GM21737 (cell line): ENCODE data around the gene IL16.
"Not testable (repeated sequence)": the region's sequence is repeated elsewhere in the genome, so short reads cannot be mapped to it uniquely, and the experiment has no call there.

Experiments used
- ATAC-seq: cut with Tn5 transposase; IDR thresholded peaks from one replicate; pipeline ENCODE4 v1.9.1; 2021; ENCODE audit warnings: mild to moderate bottlenecking, moderate library complexity; ENCODE audit not compliant: unreplicated experiment

IL16 gene

GRCh38 chr15:81199031-81199779 is 2.5 kb downstream of the IL16 start:
- ATAC-seq, result no peak

GRCh38 chr15:81206018-81206417 is 9.3 kb downstream of the IL16 start:
- ATAC-seq, result no peak

GRCh38 chr15:81207987-81208386 is 11.3 kb downstream of the IL16 start:
- ATAC-seq, result not testable (repeated sequence)

GRCh38 chr15:81209635-81210034 is 13.0 kb downstream of the IL16 start:
- no peak for ATAC-seq

DNA sequence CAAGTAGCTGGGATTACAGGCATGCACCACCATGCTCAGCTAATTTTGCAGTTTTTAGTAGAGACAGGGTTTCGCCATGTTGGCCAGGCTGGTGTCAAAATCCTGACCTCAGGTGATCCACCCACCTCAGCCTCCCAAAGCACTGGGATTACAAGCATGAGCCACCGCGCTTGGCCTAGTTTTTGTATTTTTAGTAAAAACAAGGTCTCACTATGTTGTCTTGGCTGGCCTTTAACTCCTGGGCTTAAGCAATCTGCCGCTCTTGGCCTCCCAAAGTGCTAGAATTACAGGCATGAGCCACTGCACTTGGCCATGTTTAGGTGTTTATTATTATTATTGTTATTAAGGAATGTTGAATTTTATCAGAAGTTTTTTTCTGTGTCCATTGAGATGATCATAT is 14.7 kb downstream of the IL16 start:
- ATAC-seq, result no peak

- no peak for ATAC-seq
These were observed 17.3 kb downstream of the IL16 start for GRCh38 chr15:81213982-81214381.

DNA sequence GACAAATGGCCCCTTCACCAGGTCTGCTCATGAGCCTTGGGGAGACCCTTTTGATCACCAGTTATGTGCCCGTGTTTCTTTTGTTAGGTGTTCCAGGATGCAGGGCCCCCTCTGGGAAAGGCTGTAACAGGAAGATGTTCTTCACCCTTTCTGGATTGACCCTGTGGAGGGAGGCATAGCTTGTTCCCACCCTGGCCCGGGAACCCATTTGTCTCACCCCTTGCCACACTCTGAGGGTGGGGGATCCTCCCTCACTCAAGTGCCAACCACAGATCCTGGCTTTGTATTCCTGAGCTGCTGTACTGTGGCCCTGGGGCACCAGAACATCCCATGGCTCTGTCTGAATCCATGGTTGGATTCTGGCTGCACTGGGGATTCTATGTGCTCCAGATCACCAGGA is 18.9 kb downstream of the IL16 start:
- no peak for ATAC-seq

DNA sequence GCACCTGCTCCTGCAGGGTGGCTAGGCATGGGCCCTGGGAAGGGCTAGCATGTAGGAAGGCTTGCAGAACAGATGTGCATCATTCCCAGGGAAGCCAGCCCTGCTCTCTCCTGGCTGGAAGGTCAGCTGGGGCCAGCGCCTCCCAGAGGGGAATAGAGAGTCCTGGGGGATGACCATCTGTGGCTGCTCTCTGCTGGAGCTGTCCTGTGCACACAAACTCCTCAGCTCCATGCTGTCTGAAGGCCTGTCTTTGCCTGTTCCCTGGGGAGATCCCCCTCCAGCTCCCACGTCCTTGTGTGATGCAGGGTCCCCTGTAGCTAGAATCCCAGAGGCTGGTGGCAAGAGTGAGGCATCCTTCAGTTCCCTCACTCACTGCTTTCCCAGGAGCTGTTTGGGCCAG is 19.3 kb downstream of the IL16 start:
- ATAC-seq, result no peak

GRCh38 chr15:81216422-81216821 is 19.7 kb downstream of the IL16 start:
- no peak for ATAC-seq

DNA sequence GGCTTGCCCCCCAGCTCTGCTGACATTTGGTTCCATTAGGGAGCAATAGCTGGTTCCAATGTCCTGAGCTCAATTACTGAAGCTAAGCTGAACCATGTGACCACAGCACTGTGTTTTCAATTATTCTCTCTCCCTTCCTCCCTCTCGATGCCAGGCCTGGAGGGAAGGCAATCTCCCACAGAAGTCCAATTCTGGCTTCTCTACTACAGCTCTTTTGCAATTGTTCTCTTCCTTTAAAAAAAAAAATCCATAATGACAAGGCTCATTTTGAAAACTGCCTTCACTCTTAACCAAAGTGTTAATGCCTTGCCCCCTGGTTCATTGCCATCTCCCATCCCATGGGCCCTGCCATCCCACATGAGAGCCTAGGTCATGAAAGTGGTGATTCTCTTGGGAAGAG is 24.8 kb downstream of the IL16 start:
- no peak for ATAC-seq

DNA sequence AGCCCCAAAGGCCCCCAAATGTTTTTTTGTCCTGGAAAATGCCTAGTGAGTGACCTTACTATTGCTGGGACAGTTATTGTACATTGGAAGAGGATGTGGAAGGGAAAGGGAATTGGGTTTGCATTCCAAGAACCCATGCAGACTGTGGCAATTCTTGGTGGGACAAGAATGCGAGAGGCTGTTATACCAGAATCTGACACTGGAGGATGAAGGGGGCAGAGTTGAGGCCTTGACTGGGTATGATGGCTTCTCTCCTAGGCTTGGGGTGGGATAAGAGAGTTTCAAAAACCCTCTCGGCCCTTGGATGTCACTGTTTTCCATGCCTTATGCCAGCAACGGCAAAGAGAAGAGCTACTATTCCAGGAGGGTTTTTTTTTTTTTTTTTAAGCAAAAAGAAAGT is 25.3 kb downstream of the IL16 start:
- no peak for ATAC-seq

GRCh38 chr15:81223346-81223971 is 26.8 kb downstream of the IL16 start:
- no peak for ATAC-seq

GRCh38 chr15:81224232-81224631 is 27.6 kb downstream of the IL16 start:
- no peak for ATAC-seq

DNA sequence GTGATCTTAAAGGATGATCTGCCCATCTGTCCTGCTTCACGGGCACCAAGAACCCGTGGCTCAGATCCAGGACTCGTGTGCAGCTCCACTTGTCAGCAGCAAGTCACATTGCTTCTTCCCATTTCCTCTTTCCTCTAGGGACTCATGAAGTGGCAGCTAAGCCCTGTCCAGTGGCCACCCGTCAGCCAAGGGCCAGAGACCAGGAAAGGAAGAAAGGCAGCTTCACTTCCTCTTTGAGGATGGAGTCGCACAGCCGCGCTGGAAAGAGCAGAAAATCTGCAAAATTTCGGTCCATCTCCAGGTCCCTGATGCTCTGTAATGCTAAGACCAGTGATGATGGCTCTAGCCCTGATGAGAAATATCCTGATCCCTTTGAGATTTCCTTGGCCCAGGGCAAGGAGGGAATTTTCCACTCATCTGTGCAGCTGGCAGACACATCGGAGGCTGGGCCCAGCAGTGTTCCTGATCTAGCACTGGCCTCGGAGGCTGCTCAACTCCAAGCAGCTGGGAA is 28.5 kb downstream of the IL16 start:
- ATAC-seq, result no peak

GRCh38 chr15:81227716-81228115 is 31.0 kb downstream of the IL16 start:
- no peak for ATAC-seq

- ATAC-seq, result no peak
These were observed 32.9 kb downstream of the IL16 start for GRCh38 chr15:81229586-81229985.

- no peak for ATAC-seq
These were observed 38.8 kb downstream of the IL16 start for GRCh38 chr15:81235276-81236123.

DNA sequence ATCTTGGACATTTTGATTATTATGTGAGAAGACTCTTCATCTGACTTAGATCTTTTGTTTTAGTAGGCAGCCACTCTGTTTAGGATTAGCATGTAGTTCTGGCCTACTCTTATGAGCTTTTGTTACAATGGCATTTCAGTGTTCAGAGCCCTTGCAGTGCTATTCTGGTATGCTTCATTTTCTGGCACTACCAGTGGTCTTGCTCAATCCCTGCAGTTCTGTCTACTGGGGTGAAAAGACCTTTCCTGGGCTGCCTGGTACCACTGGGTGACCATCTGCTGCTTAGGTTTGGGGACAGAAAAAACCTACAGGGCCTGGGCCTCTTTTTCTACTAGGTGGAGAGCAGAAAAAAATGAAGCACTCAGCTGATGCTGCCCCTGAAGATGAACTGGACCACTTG is 42.5 kb downstream of the IL16 start:
- no peak for ATAC-seq

DNA sequence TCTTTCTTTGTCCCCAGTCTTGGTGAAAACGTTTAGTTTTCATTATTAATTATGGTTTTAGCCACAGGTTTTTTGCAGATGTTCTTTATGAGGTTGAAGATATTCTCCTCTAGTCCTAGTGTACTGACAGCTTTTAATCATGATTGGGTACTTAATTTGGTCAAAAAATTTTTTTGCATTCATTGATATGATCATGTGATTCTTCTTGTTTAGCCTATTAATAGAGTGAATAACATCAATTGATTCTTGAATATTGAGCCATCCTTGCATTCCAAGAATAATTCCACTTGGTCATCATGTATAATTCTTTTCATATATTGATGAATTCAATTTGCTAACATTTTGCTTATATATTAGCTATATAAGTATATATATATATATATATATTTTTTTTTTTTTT is 46.1 kb downstream of the IL16 start:
- no peak for ATAC-seq

DNA sequence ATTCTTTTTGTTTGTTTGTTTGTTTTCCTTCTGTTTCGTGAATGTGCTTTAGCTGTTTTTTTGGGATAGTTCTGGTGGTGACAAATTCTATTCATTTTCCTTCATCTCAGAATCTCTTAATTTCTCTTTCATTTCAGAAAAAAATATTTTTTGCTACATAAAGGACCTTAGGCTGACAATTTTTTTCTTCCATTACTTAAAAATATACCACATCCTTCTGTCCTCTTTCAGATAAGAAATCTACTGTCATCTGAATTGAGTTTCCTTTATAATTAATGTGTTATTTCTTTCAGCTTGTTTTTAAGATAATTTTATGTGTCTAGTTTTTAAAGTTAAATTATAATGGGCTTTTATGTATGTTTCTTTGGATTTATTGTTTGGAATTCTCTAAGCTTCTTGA is 47.6 kb downstream of the IL16 start:
- ATAC-seq, result no peak

DNA sequence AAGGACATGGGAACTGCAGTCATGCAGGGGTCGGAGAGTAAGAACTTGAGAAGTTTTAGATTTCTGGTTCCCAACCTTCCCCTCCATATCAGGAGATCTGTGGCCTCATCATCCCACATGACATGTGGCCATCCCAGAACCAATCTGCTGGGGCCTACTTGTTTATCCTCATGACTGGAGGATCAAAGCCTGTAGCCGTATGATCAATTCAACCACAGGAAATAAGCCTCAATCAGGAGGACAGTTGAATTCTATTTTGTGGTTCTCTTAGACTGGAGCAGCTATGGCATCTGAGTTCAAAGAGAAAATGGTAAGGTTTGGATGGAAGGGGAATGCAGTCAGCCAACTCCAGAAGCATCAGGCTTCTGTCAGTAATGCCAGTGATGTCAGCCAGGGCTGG is 57.2 kb downstream of the IL16 start:
- ATAC-seq, result no peak
